ENCODE measurements around the gene PALMD. TPM values are rescaled to one million over a fixed set of nuclear protein-coding genes. Genes with fewer than 3 reads are reported as not detected.
A peak's percentile ranks its signal among the peaks of the same experiment; 100 is the strongest.

PALMD gene
- total RNA-seq (10 to 100 TPM; 14.1 to 23.5 TPM), polyA plus RNA-seq (ENCODE audit: insufficient read depth, low read depth, low replicate concordance) (12.9 TPM)
- long read RNA-seq, donor 1, partial matches to known transcripts, result 0 of 5 reads
- long read RNA-seq, donor 1, other reads (novel, unspliced or antisense), result 0 of 5 reads
- long read RNA-seq, donor 2, full-length matches to known transcripts, result 2 of 2 reads
- long read RNA-seq, donor 2, partial matches to known transcripts, result 0 of 2 reads
- long read RNA-seq, donor 2, other reads (novel, unspliced or antisense), result 0 of 2 reads

GRCh38 chr1:99645699-99646531 is at the start of gene PALMD:
Gene PALMD (plus strand): TSS chr1:99646113. CDS start chr1:99646318, 205 bp downstream.
- DNase-seq, result peak; percentile 57
- Histone ChIP-seq H3K27me3 (no peaks in the 10 kb centered on the region), H3K4me3 (peak within 1 kb of the TSS; percentile 51 to 52), H3K36me3 (ENCODE audit: low read depth, missing control alignments) (no peaks in the 10 kb centered on the region), H3K9me3 (no peaks in the 10 kb centered on the region), H3K27ac (peak within 1 kb of the TSS; percentile 47 to 81), H3K4me1 (peaks cover 25% of the 10 kb centered on the region)
- TF ChIP-seq POLR2A (IDR thresholded peaks at IDR 0.05), result no peak
- TF ChIP-seq CTCF (IDR thresholded peaks at IDR 0.05), result no peak
- WGBS, 2 donors, result 4% methylated on average over 17 of the region's 17 CpGs
- intact Hi-C loops (cut with DNase I; ENCODE audit: low total_unique reads), result no loop called here

- H3K4me3 ChIP-seq, result no peak overlapping the region
- intact Hi-C loops (cut with DNase I; ENCODE audit: low total_unique reads), result no loop called here
- WGBS, 2 donors, result 88 to 91% methylated on average over 2 of the region's 2 CpGs
These were observed 47.0 kb upstream of the PALMD start for GRCh38 chr1:99598738-99599411.

GRCh38 chr1:99599678-99600175 is 46.2 kb upstream of the PALMD start:
- H3K36me3 ChIP-seq (ENCODE audit: low read depth, missing control alignments), result no peaks in the 10 kb centered on the region
- 47 to 63% methylated on average over 5 of the region's 5 CpGs for WGBS, 2 donors
- peak; percentile 53 for DNase-seq
- peaks cover 17% of the 10 kb centered on the region for H3K4me1 ChIP-seq
- H3K9me3 ChIP-seq, result no peaks in the 10 kb centered on the region
- H3K27ac ChIP-seq, result peak overlapping the region in 1 of 2 donors; percentile 52
- H3K27me3 ChIP-seq, result no peaks in the 10 kb centered on the region
- no peak overlapping the region for H3K4me3 ChIP-seq
- no peak for TF ChIP-seq CTCF (IDR thresholded peaks at IDR 0.05)
- TF ChIP-seq POLR2A (IDR thresholded peaks at IDR 0.05), result no peak
- intact Hi-C loops (cut with DNase I; ENCODE audit: low total_unique reads), result no loop called here

More at GRCh38 chr1:99598738-99599411, 47.0 kb upstream of the PALMD start:
- Histone ChIP-seq H3K27me3 (no peaks in the 10 kb centered on the region), H3K9me3 (no peaks in the 10 kb centered on the region), H3K4me1 (peaks cover 17% of the 10 kb centered on the region), H3K27ac (no peak overlapping the region), H3K36me3 (ENCODE audit: low read depth, missing control alignments) (no peaks in the 10 kb centered on the region)
- DNase-seq, result no peak
- TF ChIP-seq POLR2A (IDR thresholded peaks at IDR 0.05) (no peak), CTCF (IDR thresholded peaks at IDR 0.05) (no peak)

GRCh38 chr1:99600782-99601181 is 45.1 kb upstream of the PALMD start:
- TF ChIP-seq POLR2A (IDR thresholded peaks at IDR 0.05) (no peak), CTCF (IDR thresholded peaks at IDR 0.05) (no peak)
- WGBS, 2 donors, result 30 to 31% methylated on average over 3 of the region's 3 CpGs
- no peaks in the 10 kb centered on the region for H3K27me3 ChIP-seq
- H3K4me3 ChIP-seq, result no peak overlapping the region
- DNase-seq, result no peak
- intact Hi-C loops (cut with DNase I; ENCODE audit: low total_unique reads), result no loop called here
- no peaks in the 10 kb centered on the region for H3K9me3 ChIP-seq
- no peaks in the 10 kb centered on the region for H3K36me3 ChIP-seq (ENCODE audit: low read depth, missing control alignments)
- peaks cover 17% of the 10 kb centered on the region for H3K4me1 ChIP-seq
- H3K27ac ChIP-seq, result peak overlapping the region in 1 of 2 donors; percentile 52
